Stimulated activated CD4-positive, alpha-beta T cell treated with anti-CD3 and anti-CD28 coated beads, TNF-alpha, amount 100 ng/mL, for 4 hours (primary cell): ENCODE data around the gene KRTAP10-9.

Experiments used
- DNase-seq, 3 experiments: peaks; one replicate each; pipeline ENCODE4 v3.0.0-alpha.2; 2020; ENCODE audit warnings: low read depth in 3 of 3

The KRTAP10-9 gene

GRCh38 chr21:44666401-44667320 is 39.8 kb downstream of the KRTAP10-9 start, which contains the start of gene KRTAP12-2:
Gene KRTAP12-2, minus strand, starts transcription at chr21:44666927. Its CDS starts 41 bp downstream, at chr21:44666886.
- no peak for DNase-seq

- no peak for DNase-seq
These were observed 40.7 kb downstream of the KRTAP10-9 start for GRCh38 chr21:44667612-44668011.

GRCh38 chr21:44670642-44671432 is 43.9 kb downstream of the KRTAP10-9 start:
- no peak for DNase-seq

GRCh38 chr21:44671911-44672310 is 45.0 kb downstream of the KRTAP10-9 start:
- DNase-seq: no peak

- DNase-seq: no peak
These were observed 51.0 kb downstream of the KRTAP10-9 start for GRCh38 chr21:44677881-44678280.
